HL-60 (cell line): Measurements from ENCODE around the gene KCNIP2.

Experiments used
- CTCF ChIP-seq: IDR thresholded peaks from one replicate; pipeline ENCODE4 v1.5.1; 2011; ENCODE audit warnings: low read length, control low read depth, inconsistent platforms; ENCODE audit not compliant: insufficient read depth
- SPI1 ChIP-seq: IDR thresholded peaks from 2 replicates; pipeline ENCODE4 v1.6.1; 2012; ENCODE audit warnings: low read depth, mild to moderate bottlenecking, borderline replicate concordance

- no peak for TF ChIP-seq CTCF
- no peak for TF ChIP-seq SPI1
Observed at GRCh38 chr10:101835362-101835761, 8.2 kb downstream of the KCNIP2 start.
